H9 (cell line): ENCODE measurements around the gene SLC25A4. TPM values are rescaled to one million over a fixed set of nuclear protein-coding genes. Genes with fewer than 3 reads are reported as not detected.

Experiments used
- DNase-seq: peaks from one replicate; pipeline ENCODE4 v3.0.0-alpha.2; 2017
- H2AFZ ChIP-seq: one replicate; pipeline ENCODE4 v1.6.1; 2013; ENCODE audit warnings: mild to moderate bottlenecking, low read length, control low read depth, moderate library complexity
- H2AK5ac ChIP-seq: 2 replicates; pipeline ENCODE4 v1.6.1; 2013; ENCODE audit warnings: low read length, control low read depth, mixed read lengths; ENCODE audit not compliant: insufficient read length
- H2BK120ac ChIP-seq: one replicate; pipeline ENCODE4 v1.6.1; 2013; ENCODE audit warnings: low read depth, mild to moderate bottlenecking, low read length, control low read depth, inconsistent platforms; ENCODE audit not compliant: poor library complexity, severe bottlenecking
- H2BK12ac ChIP-seq: 2 replicates; pipeline ENCODE4 v1.6.1; 2013; ENCODE audit warnings: low read length, control low read depth, mixed read lengths, low read depth; ENCODE audit not compliant: insufficient read length
- H2BK15ac ChIP-seq: 2 replicates; pipeline ENCODE4 v1.6.1; 2013; ENCODE audit warnings: low read depth, low read length, control low read depth
- H2BK20ac ChIP-seq: one replicate; pipeline ENCODE4 v1.6.1; 2013; ENCODE audit warnings: low read depth, mild to moderate bottlenecking, low read length, control low read depth, inconsistent platforms; ENCODE audit not compliant: poor library complexity, severe bottlenecking
- H2BK5ac ChIP-seq: 2 replicates; pipeline ENCODE4 v1.6.1; 2013; ENCODE audit warnings: low read length, control low read depth, mixed read lengths; ENCODE audit not compliant: insufficient read length
- H3K14ac ChIP-seq: 2 replicates; pipeline ENCODE4 v1.6.1; 2013; ENCODE audit warnings: low read length, control low read depth; ENCODE audit not compliant: insufficient read depth
- H3K18ac ChIP-seq: 2 replicates; pipeline ENCODE4 v1.6.1; 2013; ENCODE audit warnings: low read depth, mild to moderate bottlenecking, mixed read lengths, low read length, control low read depth; ENCODE audit not compliant: insufficient read length
- H3K23ac ChIP-seq: 2 replicates; pipeline ENCODE4 v1.6.1; 2013; ENCODE audit warnings: low read length, control low read depth, mixed read lengths, low read depth; ENCODE audit not compliant: insufficient read length
- H3K23me2 ChIP-seq: 2 replicates; pipeline ENCODE4 v1.6.1; 2013; ENCODE audit warnings: low read depth, mild to moderate bottlenecking, mixed read lengths, low read length, control low read depth; ENCODE audit not compliant: insufficient read length, poor library complexity, severe bottlenecking
- H3K27ac ChIP-seq: 2 replicates; pipeline ENCODE4 v1.5.1; 2013; ENCODE audit warnings: low read length, control low read depth, mixed read lengths, low read depth; ENCODE audit not compliant: insufficient read length
- H3K27me3 ChIP-seq: 2 replicates; pipeline ENCODE4 v1.6.1; 2013; ENCODE audit warnings: low read length, control low read depth, inconsistent platforms; ENCODE audit not compliant: insufficient read depth
- H3K4ac ChIP-seq: 2 replicates; pipeline ENCODE4 v1.6.1; 2013; ENCODE audit warnings: low read depth, mild to moderate bottlenecking, control low read depth, inconsistent platforms, low read length, moderate library complexity
- H3K4me1 ChIP-seq: 2 replicates; pipeline ENCODE4 v1.6.1; 2013; ENCODE audit warnings: low read length, control low read depth, inconsistent platforms; ENCODE audit not compliant: insufficient read depth
- H3K4me2 ChIP-seq: 2 replicates; pipeline ENCODE4 v1.6.1; 2013; ENCODE audit warnings: low read length, control low read depth, mixed read lengths; ENCODE audit not compliant: insufficient read length, insufficient read depth
- H3K56ac ChIP-seq: 2 replicates; pipeline ENCODE4 v1.6.1; 2013; ENCODE audit warnings: low read depth, mild to moderate bottlenecking, mixed read lengths, low read length, control low read depth; ENCODE audit not compliant: insufficient read length
- H3K79me1 ChIP-seq: 2 replicates; pipeline ENCODE4 v1.6.1; 2013; ENCODE audit warnings: low read depth, mild to moderate bottlenecking, moderate library complexity, low read length, control low read depth, inconsistent platforms; ENCODE audit not compliant: insufficient read depth, poor library complexity, severe bottlenecking
- H3K79me2 ChIP-seq: 2 replicates; pipeline ENCODE4 v1.6.1; 2013; ENCODE audit warnings: low read length, control low read depth, inconsistent platforms; ENCODE audit not compliant: insufficient read depth
- H3K9ac ChIP-seq: 2 replicates; pipeline ENCODE4 v1.6.1; 2013; ENCODE audit warnings: low read length, control low read depth, mixed read lengths; ENCODE audit not compliant: insufficient read length; ENCODE audit errors: extremely low read depth
- H3K9me3 ChIP-seq: one replicate; pipeline ENCODE4 v1.6.1; 2013; ENCODE audit warnings: low read depth, low read length, inconsistent platforms; ENCODE audit not compliant: control insufficient read depth
- H3T11ph ChIP-seq: one replicate; pipeline ENCODE4 v1.6.1; 2013; ENCODE audit warnings: mild to moderate bottlenecking, low read length, control low read depth, inconsistent platforms
- H4K20me1 ChIP-seq: one replicate; pipeline ENCODE4 v1.6.1; 2013; ENCODE audit not compliant: control insufficient read depth, insufficient read length, insufficient read depth
- H4K5ac ChIP-seq: 2 replicates; pipeline ENCODE4 v1.6.1; 2013; ENCODE audit warnings: low read depth, mild to moderate bottlenecking, mixed read lengths, low read length, control low read depth; ENCODE audit not compliant: insufficient read length
- H4K8ac ChIP-seq: replicated peaks from 2 replicates; pipeline ENCODE4 v1.6.1; 2013; ENCODE audit warnings: low read length, control low read depth, mixed read lengths, low read depth; ENCODE audit not compliant: insufficient read length
- H4K91ac ChIP-seq: 2 replicates; pipeline ENCODE4 v1.6.1; 2013; ENCODE audit warnings: low read depth, mild to moderate bottlenecking, moderate library complexity, mixed read lengths, low read length, control low read depth; ENCODE audit not compliant: insufficient read length
- H3K27ac Mint-ChIP-seq, 3 experiments: 2 replicates in 2 of 3; 3 replicates in 1 of 3; pipeline ENCODE4 v1.8.0; 2020 to 2021; ENCODE audit warnings: mixed read lengths in 3 of 3, mild to moderate bottlenecking in 1 of 3, moderate library complexity in 1 of 3
- H3K27me3 Mint-ChIP-seq: 2 replicates; pipeline ENCODE4 v1.8.0; 2021; ENCODE audit warnings: low read depth, mild to moderate bottlenecking, moderate library complexity, mixed read lengths
- H3K36me3 Mint-ChIP-seq, 3 experiments: 2 replicates in 2 of 3; 3 replicates in 1 of 3; pipeline ENCODE4 v1.8.0; 2020 to 2021; ENCODE audit warnings: low read depth in 3 of 3, mixed read lengths in 3 of 3; ENCODE audit not compliant: insufficient read depth in 1 of 3
- H3K4me1 Mint-ChIP-seq, 2 experiments: 2 replicates each; pipeline ENCODE4 v1.8.0; 2020; ENCODE audit warnings: mixed read lengths in 2 of 2
- H3K4me3 Mint-ChIP-seq, 2 experiments: 2 replicates in 1 of 2; 3 replicates in 1 of 2; pipeline ENCODE4 v1.8.0; 2020 to 2021; ENCODE audit warnings: mild to moderate bottlenecking in 2 of 2, mixed read lengths in 2 of 2, moderate library complexity in 1 of 2
- H3K9me3 Mint-ChIP-seq, 2 experiments: 2 replicates in 1 of 2; 3 replicates in 1 of 2; pipeline ENCODE4 v1.8.0; 2020; ENCODE audit warnings: mild to moderate bottlenecking in 2 of 2, mixed read lengths in 2 of 2, moderate library complexity in 1 of 2
- WGBS: extraction: QIAGEN DNeasy Blood & Tissue Kit; methylation state at CpG from one replicate; pipeline ENCODE4 v1.1.7; 2013; ENCODE audit warnings: missing lambda C conversion rate, low lambda C conversion rate, mixed read lengths; ENCODE audit not compliant: insufficient read length; ENCODE audit errors: extremely low coverage; 5-methylcytosine and 5-hydroxymethylcytosine counted together
- total RNA-seq: library from RNA; stranded (reverse); gene quantifications from 2 replicates; pipeline ENCODE4 v1.2.1, GENCODE V29; 2021
- TF ChIP-seq, protein P1 (sequence below): fragments of 200-600 bp; sonication (generic); conservative IDR thresholded peaks from 3 replicates; pipeline ENCODE4 v1.8.0; 2021; ENCODE audit warnings: antibody characterized with exemption, mild to moderate bottlenecking

SLC25A4 gene
- total RNA-seq, 1 experiment from 2014 or later = 54.4 TPM

GRCh38 chr4:185144601-185145240, 1.7 kb downstream of the SLC25A4 start:
- Histone ChIP-seq H2BK20ac (no peak overlapping the region), H4K5ac (no peak overlapping the region), H3K27me3 (no peaks in the 10 kb centered on the region), H3K18ac (no peak overlapping the region), H3K14ac (no peak overlapping the region; the same call in 1 of the 2 replicates), H3K4ac (no peak overlapping the region), H3K9me3 (no peaks in the 10 kb centered on the region), H3T11ph (no peak overlapping the region), H3K9ac (no peak overlapping the region), H3K79me2 (no peaks in the 10 kb centered on the region; the same call in 1 of the 2 replicates), H2AK5ac (no peak overlapping the region), H3K4me1 (no peaks in the 10 kb centered on the region), H2BK15ac (no peak overlapping the region), H3K4me2 (no peak overlapping the region), H3K27ac (no peak overlapping the region), H3K79me1 (no peaks in the 10 kb centered on the region), H4K8ac (no peak overlapping the region), H4K91ac (no peak overlapping the region), H2BK12ac (no peak overlapping the region), H2AFZ (no peak overlapping the region), H2BK120ac (no peak overlapping the region), H2BK5ac (no peak overlapping the region), H4K20me1 (no peaks in the 10 kb centered on the region), H3K56ac (no peak overlapping the region), H3K23ac (no peak overlapping the region), H3K23me2 (peaks cover 5% of the 10 kb centered on the region)
- Mint-ChIP-seq H3K36me3 (peaks cover 4 to 25% (median 24%) of the 10 kb centered on the region in 3 experiments; a peak in 6 of 7 replicates), H3K9me3 (no peaks in the 10 kb centered on the region), H3K27me3 (no peaks in the 10 kb centered on the region; the same call in 1 of the 2 replicates), H3K4me1 (peaks cover 28 to 31% of the 10 kb centered on the region in 2 experiments), H3K27ac (no peak overlapping the region), H3K4me3 (peak overlapping the region; percentile 80 to 83)
- WGBS = no CpG with 5 or more reads among the region's 16 CpGs
- DNase-seq = no peak
- TF ChIP-seq, protein P1, sequence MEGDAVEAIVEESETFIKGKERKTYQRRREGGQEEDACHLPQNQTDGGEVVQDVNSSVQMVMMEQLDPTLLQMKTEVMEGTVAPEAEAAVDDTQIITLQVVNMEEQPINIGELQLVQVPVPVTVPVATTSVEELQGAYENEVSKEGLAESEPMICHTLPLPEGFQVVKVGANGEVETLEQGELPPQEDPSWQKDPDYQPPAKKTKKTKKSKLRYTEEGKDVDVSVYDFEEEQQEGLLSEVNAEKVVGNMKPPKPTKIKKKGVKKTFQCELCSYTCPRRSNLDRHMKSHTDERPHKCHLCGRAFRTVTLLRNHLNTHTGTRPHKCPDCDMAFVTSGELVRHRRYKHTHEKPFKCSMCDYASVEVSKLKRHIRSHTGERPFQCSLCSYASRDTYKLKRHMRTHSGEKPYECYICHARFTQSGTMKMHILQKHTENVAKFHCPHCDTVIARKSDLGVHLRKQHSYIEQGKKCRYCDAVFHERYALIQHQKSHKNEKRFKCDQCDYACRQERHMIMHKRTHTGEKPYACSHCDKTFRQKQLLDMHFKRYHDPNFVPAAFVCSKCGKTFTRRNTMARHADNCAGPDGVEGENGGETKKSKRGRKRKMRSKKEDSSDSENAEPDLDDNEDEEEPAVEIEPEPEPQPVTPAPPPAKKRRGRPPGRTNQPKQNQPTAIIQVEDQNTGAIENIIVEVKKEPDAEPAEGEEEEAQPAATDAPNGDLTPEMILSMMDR = no peak
